NCI-H510A treated with DMSO at 0.1 percent for 48 hours (cell line): ENCODE measurements around the gene INPP5D.
"Not testable (repeated sequence)": the region's sequence is repeated elsewhere in the genome, so short reads cannot be mapped to it uniquely, and the experiment has no call there.

Source experiments
- DNase-seq: peaks from one replicate; lab custom pipeline; 2025; lab: John Stamatoyannopoulos, UW

INPP5D gene

DNA sequence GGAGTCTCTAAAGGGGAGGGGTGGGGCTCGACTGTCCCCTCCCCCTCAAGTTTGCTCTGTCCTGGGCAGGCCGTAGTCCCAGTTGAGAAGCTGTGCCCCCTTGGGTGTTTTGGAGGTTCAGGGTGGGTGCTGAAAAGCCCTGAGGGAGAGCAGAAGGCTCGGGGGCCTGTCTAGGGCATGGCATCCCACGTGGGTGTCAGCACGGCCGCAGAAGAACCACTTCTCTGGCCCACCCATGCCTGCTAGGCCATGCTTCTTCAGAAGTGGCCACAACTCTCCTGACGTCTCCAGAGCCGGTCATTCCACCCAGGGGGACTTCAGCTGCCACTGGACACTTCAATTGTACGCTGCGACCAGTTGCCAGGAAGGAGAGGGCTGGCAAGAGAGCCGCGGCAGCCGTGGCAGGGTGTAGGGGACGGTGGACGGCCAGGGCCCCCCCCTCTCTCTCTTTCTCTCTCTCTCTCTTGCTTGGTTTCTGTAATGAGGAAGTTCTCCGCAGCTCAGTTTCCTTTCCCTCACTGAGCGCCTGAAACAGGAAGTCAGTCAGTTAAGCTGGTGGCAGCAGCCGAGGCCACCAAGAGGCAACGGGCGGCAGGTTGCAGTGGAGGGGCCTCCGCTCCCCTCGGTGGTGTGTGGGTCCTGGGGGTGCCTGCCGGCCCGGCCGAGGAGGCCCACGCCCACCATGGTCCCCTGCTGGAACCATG is at the start of gene INPP5D:
TSS of gene INPP5D (plus strand) at position 546 of the 704 bp plus-strand sequence. CDS start at position 683, 137 bp downstream.
- no peak for DNase-seq

DNA sequence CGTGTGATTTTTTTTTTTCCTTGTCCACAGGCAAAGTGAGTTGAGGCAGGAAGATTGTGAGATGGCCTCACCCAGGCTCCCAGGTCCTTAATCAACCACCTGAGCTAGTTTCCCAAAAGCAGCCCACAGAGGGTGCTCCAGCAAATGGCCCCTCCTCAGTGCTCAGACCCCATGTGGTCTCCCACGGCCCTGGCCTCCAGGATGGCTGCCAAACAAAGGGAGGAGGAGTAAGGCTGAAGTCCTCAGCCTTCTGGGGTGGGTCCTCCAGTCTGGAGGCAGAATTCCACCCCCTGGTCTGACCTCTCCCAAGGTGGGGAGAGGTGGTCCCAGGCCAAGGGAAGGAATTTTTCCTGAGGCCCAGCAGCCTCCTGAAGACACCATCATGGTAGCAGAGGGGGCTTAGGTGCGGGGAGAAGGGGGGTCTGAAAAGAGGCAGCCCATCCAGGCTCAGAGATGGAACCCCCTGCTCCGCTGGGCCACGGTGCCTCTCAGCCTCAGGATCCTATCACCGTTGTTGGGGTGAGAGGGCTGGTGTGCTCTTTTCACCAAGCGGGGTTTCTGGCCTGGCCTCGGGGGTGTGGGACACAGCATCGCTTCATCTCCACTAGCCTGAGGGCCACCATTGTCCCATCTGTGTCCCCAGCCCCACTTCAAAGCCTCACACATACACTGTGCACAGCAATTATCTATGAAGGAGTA is 49.4 kb upstream of the INPP5D start:
- DNase-seq = no peak

DNA sequence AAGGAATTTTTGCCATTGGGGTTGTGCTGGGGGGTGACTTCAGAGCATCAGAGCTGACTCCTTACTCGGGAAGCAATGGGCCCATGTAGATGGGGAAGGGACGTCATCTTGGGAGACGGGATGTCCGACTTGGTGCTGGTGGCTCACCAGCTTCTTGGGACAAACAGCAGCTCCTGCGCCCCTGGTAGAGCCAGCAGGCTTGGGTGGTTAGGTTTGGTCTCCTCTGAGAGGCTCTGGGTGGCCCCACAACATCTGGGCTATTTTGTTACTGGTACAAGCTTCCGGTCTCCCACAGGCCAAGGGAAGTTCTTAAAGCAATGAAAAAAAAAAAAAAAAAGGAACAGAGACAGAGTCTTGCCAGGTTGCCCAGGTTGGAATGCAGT is 48.9 kb upstream of the INPP5D start:
- DNase-seq = no peak

DNA sequence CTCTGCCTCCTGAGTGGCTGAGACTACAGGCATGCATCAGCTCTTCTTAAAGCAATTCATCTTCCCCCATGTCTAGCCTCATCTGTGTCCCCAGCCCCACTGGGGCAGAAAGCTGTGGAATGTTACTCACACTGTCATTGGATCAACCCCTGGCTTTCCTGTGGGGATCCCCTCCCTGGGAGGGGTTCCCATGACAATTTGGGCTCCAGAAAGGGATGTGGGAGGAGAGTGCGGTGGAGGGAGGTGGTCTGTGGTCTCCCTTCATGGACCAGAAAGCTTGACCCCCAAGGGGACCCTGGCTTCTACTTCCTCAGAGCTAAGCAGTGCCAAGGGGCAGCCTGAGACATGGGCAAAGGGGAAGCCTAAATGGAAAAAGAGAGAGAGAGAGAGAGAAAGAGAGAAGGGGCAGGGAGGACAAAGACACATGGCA is 48.4 kb upstream of the INPP5D start:
- DNase-seq = no peak

- no peak for DNase-seq
Observed at GRCh38 chr2:233012301-233012971, 47.7 kb upstream of the INPP5D start.

DNA sequence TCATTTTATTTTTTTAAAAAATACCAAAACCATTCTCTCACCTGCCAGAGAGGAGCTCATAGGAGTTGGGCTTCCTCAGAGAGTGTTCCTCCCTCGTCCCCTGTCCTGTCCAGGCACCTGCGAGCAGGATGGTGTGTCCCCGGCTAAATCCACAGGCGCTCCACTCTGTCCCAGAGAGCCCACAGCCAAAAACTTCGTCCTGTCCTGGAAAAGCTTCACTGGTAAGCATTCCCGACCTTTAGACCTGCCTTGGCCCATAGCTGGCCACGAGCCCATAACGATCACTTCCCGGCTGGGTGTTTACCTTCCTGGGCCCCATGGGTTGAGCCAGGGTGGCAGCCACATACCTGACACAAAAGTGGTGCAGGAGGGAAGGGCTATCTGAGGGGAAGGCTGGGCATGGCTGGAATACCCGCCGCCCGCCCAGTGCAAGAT is 47.1 kb upstream of the INPP5D start, which contains the start of gene NGEF:
TSS of gene NGEF (minus strand) at position 230 of the 435 bp plus-strand sequence. CDS start 38,366 bp downstream, outside the sequence.
- DNase-seq = no peak

DNA sequence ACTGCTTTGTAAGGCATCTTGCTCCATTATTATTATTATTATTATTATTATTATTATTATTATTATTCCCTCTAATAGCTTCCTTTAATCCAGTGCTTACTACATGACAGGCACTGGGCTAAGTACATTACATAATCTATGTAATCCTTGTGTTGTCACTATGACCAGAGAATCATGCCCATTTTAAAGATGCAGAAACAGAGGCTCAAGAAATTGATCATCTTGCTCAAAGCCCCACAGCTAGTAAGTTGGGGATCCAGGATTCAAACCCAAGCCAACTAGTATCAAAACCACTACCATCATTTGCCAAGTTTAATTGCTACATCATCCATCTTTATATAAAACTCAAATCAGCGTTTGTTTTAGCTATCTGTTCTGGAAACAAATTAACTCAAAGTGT is 46.5 kb upstream of the INPP5D start:
- DNase-seq = no peak

DNA sequence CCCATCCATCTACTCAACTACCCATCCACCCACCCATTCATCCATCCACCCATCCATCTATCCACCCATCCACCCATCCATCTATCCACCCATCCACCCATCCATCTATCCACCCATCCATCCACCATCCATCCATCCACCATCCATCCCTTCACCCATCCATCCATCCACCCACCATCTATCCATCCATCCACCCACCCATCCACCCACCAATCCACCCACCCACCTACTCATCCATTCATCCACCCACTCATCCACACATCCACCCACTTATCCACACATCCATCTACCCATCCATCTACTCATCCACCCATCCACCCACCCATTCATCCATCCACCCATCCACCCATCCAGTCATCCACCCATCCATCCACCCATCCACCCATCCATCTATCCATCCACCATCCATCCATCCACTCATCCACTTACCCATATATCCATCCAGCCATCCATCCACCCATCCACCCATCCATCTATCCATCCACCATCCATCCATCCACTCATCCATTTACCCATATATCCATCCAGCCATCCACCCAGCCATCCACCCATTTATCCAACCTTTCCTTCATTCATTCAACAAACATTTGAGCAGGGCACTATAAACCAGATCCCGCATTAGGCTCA is 45.0 kb upstream of the INPP5D start:
- DNase-seq = no peak

DNA sequence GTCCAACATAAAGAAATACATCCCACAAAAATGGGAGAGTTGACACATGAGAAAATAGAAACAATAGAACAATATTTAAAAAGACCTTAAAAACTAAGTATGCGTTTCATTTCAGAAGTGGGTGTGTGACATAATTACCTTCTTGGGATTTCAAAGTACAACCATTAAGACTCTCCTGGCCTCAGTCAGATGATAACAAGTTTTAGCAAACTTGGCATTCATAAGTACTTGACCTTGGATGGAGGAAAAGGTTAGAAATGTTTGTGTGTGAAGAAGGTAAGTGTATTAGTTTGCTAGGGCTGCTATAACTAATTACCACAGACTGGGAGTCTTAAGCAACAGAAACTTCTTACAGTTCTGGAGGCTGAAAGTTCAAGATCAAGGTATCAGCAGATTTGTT is 42.2 kb upstream of the INPP5D start:
- DNase-seq = no peak

GRCh38 chr2:233019610-233020009 is 40.5 kb upstream of the INPP5D start:
- not testable (repeated sequence) for DNase-seq

- no peak for DNase-seq
Observed at GRCh38 chr2:233020454-233020853, 39.7 kb upstream of the INPP5D start.

- no peak for DNase-seq
Observed at GRCh38 chr2:233021771-233022170, 38.4 kb upstream of the INPP5D start.

- no peak for DNase-seq
Observed at GRCh38 chr2:233022561-233022960, 37.6 kb upstream of the INPP5D start.

- no peak for DNase-seq
Observed at GRCh38 chr2:233023007-233023760, 37.0 kb upstream of the INPP5D start.

DNA sequence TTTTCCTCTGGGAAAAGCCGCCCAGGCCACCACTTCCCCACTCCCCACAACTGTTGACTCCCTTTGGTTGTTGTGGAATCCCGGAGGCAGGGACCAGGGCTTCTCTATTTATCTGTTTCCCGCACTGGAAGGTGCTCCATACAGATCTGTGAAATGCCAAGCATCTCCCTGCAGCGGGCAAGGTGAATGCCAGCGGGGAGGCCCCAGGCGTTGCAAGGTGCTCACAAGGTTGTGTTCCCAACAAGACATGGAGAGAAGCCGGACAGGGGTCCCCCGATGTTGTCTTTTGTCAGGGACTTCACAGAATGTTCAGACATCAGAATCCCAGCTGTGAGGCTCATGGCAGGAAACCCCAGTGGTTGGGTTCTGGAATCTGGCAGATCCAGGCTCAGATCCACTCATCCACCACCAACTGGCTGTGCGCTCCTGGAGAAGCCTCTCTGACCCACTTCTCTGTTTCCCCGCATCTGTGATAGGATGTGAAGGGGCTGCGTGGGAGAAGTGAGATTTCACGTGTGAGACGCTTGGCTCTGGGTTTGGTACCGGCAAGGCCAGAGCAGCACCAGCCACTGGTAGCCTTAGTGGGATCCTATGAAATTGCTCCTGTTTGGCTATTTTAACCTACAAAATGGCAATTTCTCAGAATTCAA is 36.3 kb upstream of the INPP5D start:
- no peak for DNase-seq

GRCh38 chr2:233025706-233026105 is 34.4 kb upstream of the INPP5D start:
- no peak for DNase-seq

DNA sequence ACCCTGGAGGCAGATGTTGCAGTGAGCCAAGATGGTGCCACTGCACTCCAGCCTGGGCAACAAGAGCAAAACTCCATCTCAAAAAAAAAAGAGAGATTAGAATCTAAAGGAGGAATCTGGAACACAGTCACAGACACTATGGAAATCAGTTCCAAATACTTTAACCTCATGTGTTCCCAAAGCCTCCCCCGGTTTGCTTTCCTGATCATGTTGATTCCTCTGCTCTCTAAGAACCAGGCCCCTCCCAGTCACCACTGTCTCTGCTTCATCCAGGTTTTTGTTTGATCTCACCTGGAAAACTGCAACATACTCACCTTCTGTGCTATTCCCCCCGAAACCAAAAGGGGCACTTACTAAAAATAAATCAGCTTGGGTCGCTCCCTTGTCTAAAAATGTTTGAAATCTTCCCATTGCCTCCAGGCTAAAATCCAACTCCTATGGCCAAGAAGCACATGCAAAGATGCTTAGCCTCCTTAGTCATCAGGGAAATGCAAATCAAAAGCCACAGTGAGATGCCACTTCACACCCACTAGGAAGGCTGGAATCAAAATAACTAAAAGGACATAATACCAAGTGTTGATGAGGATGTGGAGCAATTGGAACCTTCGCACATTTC is 33.8 kb upstream of the INPP5D start:
- no peak for DNase-seq

- no peak for DNase-seq
Observed at GRCh38 chr2:233029321-233029720, 30.8 kb upstream of the INPP5D start.

DNA sequence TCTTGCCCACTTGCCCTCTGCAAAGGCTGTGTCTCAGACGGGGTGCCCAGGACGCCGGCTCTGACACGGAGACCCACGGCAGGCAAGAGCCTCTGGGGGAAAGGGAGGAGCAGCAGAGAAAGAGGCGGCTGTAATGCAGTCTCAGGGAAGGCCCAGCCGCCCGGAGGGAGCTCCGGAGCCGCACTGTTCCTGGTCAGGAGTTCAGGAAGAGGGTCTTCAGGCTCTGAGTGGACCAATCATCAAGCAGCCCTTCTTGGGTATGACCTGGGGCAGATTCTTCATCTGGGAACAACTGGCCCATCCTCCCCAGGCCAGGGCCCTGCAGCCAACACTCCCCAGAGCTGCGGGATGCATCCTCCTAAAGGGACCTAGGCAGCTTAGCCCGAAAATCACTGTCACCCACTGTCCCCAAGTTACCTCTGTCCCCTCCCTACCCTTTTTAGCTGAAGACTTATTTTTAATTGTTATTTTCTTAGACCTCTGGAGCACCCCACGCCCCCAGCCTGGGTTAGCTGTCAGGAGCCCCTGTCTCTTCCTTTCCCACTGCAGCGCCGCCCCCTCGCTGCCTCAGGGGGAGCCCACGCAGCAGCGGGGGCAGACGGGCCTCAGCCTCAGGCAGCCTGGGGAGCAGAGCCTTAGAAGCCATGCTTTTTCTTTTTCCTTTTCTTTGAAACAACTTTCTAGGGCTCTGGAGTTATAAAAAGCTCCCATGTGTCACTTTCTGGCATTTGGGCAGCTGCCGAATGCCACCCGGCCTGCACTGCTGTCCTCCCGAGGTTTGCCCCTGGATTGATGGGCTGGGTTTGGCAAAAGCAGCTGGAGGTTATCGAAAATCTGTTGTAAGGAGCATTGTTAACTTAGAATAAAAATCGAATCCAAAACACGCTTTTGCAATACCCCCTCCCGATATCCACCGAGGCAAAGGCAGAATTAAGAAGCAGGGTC is 28.3 kb upstream of the INPP5D start:
- no peak for DNase-seq
